HG02610 (cell line): ENCODE measurements around the gene NOL4L.

Experiments used
- ATAC-seq: cut with Tn5 transposase; IDR thresholded peaks from one replicate; pipeline ENCODE4 v1.9.1; 2021; ENCODE audit warnings: mild to moderate bottlenecking, moderate library complexity; ENCODE audit not compliant: unreplicated experiment

Gene NOL4L

GRCh38 chr20:32461836-32462600 lies 123.1 kb downstream of the NOL4L start:
- ATAC-seq: no peak

GRCh38 chr20:32460683-32461320 lies 124.3 kb downstream of the NOL4L start:
- no peak for ATAC-seq

- no peak for ATAC-seq
Observed at GRCh38 chr20:32460231-32460630, 124.9 kb downstream of the NOL4L start.

- ATAC-seq: no peak
Observed at GRCh38 chr20:32458837-32459220, 126.3 kb downstream of the NOL4L start.

- ATAC-seq: no peak
Observed at GRCh38 chr20:32458061-32458836, 126.9 kb downstream of the NOL4L start.

- no peak for ATAC-seq
Observed at GRCh38 chr20:32457479-32457986, 127.6 kb downstream of the NOL4L start.

- ATAC-seq: no peak
Observed at GRCh38 chr20:32456869-32457478, 128.2 kb downstream of the NOL4L start.

- ATAC-seq: no peak
Observed at GRCh38 chr20:32455901-32456701, 129.0 kb downstream of the NOL4L start.

GRCh38 chr20:32455171-32455900 lies 129.8 kb downstream of the NOL4L start:
- no peak for ATAC-seq

- no peak for ATAC-seq
Observed at GRCh38 chr20:32454164-32455145, 130.7 kb downstream of the NOL4L start.

- no peak for ATAC-seq
Observed at GRCh38 chr20:32453467-32454163, 131.5 kb downstream of the NOL4L start.

- ATAC-seq: no peak
Observed at GRCh38 chr20:32452776-32453466, 132.2 kb downstream of the NOL4L start.

GRCh38 chr20:32451682-32452461 lies 133.3 kb downstream of the NOL4L start:
- no peak for ATAC-seq

GRCh38 chr20:32451340-32451681 lies 133.8 kb downstream of the NOL4L start:
- no peak for ATAC-seq

GRCh38 chr20:32450484-32451061 lies 134.6 kb downstream of the NOL4L start:
- ATAC-seq: no peak

GRCh38 chr20:32449890-32450401 lies 135.2 kb downstream of the NOL4L start:
- no peak for ATAC-seq
